Neural cell (in vitro differentiated cells): Measurements from ENCODE around the gene INHBC.

Experiments used
- EZH2 ChIP-seq: fragments of 200-600, 300-800 bp; shearing (Covaris generic), sonication (generic); IDR thresholded peaks from 2 replicates; pipeline ENCODE4 v1.6.1; 2014; ENCODE audit warnings: antibody characterized with exemption, low read length, borderline replicate concordance, mild to moderate bottlenecking; ENCODE audit not compliant: insufficient read depth, poor library complexity, severe bottlenecking
- POLR2AphosphoS5 ChIP-seq: IDR thresholded peaks from 2 replicates; pipeline ENCODE4 v1.6.1; 2012
- TAF1 ChIP-seq: IDR thresholded peaks from 2 replicates; pipeline ENCODE4 v1.6.1; 2012; ENCODE audit warnings: low read depth
- TF ChIP-seq, protein P1 (sequence below): fragments of 450-650 bp; IDR thresholded peaks from 2 replicates; pipeline ENCODE4 v1.5.1; 2014; ENCODE audit warnings: antibody characterized with exemption, mild to moderate bottlenecking, moderate library complexity; ENCODE audit not compliant: poor library complexity, severe bottlenecking
- TF ChIP-seq, protein P2 (sequence below): IDR thresholded peaks from 2 replicates; pipeline ENCODE4 v1.6.1; 2012; ENCODE audit warnings: borderline replicate concordance

DNA sequence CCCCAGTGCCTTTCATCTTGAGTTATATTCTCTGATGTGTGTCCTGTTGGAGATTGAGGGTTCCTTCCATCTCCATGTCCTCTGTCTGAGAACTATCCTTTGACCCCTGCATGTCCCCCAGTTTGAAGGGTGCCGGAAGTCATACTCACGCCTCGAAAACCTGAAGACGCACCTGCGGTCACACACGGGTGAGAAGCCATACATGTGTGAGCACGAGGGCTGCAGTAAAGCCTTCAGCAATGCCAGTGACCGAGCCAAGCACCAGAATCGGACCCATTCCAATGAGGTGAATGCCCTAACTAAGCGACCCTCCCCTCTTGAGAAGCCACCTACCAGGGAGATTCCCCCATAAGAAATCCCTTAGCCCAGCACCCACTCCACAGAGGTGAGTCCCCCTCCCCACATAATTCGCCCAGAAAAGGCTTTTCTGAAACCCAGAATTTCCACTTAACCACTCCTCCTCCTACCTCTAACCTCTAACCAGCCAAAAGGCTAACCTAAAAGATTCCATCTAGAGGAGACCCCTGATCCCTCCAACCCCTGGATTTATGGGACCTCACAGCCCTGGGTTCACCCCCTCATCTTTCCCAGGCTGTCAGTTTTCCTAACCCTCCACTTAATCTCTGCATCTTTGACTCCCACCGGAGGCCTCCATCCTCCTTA is 32.8 kb downstream of the INHBC start:
- TF ChIP-seq EZH2: no peak
- TF ChIP-seq, protein P1, sequence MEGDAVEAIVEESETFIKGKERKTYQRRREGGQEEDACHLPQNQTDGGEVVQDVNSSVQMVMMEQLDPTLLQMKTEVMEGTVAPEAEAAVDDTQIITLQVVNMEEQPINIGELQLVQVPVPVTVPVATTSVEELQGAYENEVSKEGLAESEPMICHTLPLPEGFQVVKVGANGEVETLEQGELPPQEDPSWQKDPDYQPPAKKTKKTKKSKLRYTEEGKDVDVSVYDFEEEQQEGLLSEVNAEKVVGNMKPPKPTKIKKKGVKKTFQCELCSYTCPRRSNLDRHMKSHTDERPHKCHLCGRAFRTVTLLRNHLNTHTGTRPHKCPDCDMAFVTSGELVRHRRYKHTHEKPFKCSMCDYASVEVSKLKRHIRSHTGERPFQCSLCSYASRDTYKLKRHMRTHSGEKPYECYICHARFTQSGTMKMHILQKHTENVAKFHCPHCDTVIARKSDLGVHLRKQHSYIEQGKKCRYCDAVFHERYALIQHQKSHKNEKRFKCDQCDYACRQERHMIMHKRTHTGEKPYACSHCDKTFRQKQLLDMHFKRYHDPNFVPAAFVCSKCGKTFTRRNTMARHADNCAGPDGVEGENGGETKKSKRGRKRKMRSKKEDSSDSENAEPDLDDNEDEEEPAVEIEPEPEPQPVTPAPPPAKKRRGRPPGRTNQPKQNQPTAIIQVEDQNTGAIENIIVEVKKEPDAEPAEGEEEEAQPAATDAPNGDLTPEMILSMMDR: no peak
- no peak for TF ChIP-seq TAF1
- TF ChIP-seq POLR2AphosphoS5: no peak
- TF ChIP-seq, protein P2, sequence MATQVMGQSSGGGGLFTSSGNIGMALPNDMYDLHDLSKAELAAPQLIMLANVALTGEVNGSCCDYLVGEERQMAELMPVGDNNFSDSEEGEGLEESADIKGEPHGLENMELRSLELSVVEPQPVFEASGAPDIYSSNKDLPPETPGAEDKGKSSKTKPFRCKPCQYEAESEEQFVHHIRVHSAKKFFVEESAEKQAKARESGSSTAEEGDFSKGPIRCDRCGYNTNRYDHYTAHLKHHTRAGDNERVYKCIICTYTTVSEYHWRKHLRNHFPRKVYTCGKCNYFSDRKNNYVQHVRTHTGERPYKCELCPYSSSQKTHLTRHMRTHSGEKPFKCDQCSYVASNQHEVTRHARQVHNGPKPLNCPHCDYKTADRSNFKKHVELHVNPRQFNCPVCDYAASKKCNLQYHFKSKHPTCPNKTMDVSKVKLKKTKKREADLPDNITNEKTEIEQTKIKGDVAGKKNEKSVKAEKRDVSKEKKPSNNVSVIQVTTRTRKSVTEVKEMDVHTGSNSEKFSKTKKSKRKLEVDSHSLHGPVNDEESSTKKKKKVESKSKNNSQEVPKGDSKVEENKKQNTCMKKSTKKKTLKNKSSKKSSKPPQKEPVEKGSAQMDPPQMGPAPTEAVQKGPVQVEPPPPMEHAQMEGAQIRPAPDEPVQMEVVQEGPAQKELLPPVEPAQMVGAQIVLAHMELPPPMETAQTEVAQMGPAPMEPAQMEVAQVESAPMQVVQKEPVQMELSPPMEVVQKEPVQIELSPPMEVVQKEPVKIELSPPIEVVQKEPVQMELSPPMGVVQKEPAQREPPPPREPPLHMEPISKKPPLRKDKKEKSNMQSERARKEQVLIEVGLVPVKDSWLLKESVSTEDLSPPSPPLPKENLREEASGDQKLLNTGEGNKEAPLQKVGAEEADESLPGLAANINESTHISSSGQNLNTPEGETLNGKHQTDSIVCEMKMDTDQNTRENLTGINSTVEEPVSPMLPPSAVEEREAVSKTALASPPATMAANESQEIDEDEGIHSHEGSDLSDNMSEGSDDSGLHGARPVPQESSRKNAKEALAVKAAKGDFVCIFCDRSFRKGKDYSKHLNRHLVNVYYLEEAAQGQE: no peak
